Fibroblast of villous mesenchyme (primary cell): ENCODE results near the gene CDH23. TPM values are rescaled to one million over a fixed set of nuclear protein-coding genes. Genes with fewer than 3 reads are reported as not detected.

ENCODE experiments used
- DNase-seq: peaks from one replicate; pipeline ENCODE4 v3.0.0-alpha.2; 2010; ENCODE audit warnings: low read depth
- H3K4me3 ChIP-seq: 2 replicates; pipeline ENCODE4 v1.5.1; 2011; ENCODE audit warnings: low read depth, mild to moderate bottlenecking, low read length
- total RNA-seq: library from RNA; depleted of rRNA; stranded (reverse); fragments of >200 nt; gene quantifications from 2 replicates; pipeline ENCODE4 v1.2.3, GENCODE V29; 2012
- TF ChIP-seq, protein P1 (sequence below): IDR thresholded peaks from 2 replicates; pipeline ENCODE4 v1.5.1; 2012; ENCODE audit warnings: low read depth, mild to moderate bottlenecking, low read length; ENCODE audit not compliant: insufficient read depth

Gene CDH23
- total RNA-seq, 1 donor = under 0.01 TPM

GRCh38 chr10:71677261-71677660 lies 280.5 kb downstream of the CDH23 start:
- TF ChIP-seq, protein P1, sequence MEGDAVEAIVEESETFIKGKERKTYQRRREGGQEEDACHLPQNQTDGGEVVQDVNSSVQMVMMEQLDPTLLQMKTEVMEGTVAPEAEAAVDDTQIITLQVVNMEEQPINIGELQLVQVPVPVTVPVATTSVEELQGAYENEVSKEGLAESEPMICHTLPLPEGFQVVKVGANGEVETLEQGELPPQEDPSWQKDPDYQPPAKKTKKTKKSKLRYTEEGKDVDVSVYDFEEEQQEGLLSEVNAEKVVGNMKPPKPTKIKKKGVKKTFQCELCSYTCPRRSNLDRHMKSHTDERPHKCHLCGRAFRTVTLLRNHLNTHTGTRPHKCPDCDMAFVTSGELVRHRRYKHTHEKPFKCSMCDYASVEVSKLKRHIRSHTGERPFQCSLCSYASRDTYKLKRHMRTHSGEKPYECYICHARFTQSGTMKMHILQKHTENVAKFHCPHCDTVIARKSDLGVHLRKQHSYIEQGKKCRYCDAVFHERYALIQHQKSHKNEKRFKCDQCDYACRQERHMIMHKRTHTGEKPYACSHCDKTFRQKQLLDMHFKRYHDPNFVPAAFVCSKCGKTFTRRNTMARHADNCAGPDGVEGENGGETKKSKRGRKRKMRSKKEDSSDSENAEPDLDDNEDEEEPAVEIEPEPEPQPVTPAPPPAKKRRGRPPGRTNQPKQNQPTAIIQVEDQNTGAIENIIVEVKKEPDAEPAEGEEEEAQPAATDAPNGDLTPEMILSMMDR = no peak
- no peak overlapping the region for H3K4me3 ChIP-seq
- DNase-seq = no peak

- DNase-seq = no peak
- no peak overlapping the region for H3K4me3 ChIP-seq
- TF ChIP-seq, protein P1 = no peak
These were observed 281.5 kb downstream of the CDH23 start for GRCh38 chr10:71678057-71678805.

- TF ChIP-seq, protein P1 = no peak
- H3K4me3 ChIP-seq = no peak overlapping the region
- DNase-seq = no peak
These were observed 282.7 kb downstream of the CDH23 start for GRCh38 chr10:71679425-71679824.

DNA sequence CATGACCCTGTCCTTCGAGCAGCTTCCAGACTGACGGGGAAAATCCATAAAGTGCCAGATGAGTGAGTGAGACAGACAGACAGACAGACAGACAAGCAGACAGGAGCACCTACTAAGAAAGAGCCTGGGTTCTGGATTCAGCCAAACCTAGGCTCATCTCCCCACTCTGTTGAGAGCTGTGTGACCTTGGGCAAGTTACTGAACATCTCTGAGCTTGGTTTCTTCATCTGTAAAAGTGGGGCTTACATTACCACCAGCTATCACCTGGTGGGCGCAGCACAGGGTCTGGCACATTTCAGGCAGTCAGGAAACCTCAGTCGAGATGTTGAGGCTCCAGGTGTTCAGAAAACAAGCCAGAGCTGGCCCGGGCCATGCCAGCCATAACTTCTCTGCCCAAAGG lies 285.3 kb downstream of the CDH23 start:
- TF ChIP-seq, protein P1 = no peak
- no peak for DNase-seq
- H3K4me3 ChIP-seq = no peak overlapping the region

- TF ChIP-seq, protein P1 = no peak
- DNase-seq = no peak
- no peak overlapping the region for H3K4me3 ChIP-seq
These were observed 286.6 kb downstream of the CDH23 start for GRCh38 chr10:71683301-71683700.

DNA sequence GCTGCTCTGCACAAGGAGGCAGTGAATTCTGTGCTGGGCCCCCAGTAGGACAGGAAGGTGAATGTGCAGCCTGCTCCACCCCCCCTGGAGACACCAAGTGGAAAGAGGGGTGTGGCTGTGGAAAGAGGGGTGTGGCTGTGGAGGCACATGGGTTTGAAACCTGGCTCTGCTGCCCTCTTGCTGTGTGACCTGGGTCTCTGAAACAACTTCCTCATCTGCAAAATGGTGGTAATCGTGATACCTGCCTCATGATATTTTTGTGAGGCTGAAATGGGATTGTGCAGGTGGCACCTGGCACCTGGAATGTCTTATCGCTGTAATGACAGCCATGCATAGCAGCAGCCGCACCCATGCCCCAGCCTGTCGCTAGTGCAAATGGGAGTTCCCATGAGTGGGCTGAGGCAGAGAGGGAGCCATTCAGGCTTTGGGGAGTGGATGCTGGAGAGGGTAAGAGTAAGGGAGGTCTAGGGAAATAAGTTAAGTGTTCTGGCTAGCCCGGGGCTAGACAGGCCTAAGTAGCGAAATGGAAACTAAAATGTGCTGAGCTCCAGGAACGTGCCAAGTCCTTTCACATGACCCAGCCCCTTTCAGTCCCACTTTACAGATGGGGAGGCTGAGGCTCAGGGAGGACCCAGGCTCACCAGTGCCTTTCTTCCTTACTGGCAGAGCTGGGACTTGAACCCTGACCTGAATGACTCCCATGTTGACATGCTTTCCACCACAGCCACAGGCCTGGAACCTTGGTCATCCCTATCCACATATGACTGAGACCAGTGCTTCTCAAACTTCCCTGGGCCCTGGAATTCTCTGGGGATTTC lies 287.8 kb downstream of the CDH23 start:
- no peak for DNase-seq
- TF ChIP-seq, protein P1 = peak; percentile 3
- no peak overlapping the region for H3K4me3 ChIP-seq
